Measurements from ENCODE around the gene TAX1BP1.
A peak's percentile ranks its signal among the peaks of the same experiment; 100 is the strongest.

The TAX1BP1 gene

DNA sequence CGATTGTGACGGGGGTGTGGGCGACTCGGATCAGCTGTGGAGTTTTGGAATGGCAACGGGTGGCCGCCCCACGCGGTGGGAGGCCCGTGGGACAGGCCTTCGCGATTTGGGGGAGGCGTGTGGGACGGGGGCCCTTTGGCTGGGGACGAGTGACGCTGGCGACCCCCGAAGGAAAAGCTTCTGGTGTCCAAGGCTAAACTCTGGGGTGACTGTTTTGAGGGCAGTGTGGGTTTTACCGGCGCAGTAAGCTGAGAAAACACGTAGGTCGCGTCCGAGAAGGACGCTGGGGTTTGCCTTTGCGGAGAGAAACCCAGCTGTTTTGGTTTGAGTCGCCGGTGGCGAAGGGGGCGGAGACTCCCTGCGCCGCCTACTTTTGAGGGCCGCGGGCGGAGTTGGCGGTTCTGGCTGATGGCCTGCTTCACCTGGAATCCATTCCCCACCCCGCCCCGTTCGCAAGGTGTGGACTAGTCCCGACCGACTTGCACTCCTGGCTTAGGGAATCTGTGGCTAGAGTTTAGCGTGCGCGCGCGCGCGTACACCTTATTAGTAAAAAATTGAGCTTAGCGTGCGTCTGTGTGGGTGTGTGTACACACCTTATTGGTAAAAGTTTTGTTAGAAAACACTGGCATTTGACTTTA, 606 bp downstream of the TAX1BP1 start:
- no peak for TF ChIP-seq CTCF (IDR thresholded peaks at IDR 0.05)

- peak; percentile 87 for TF ChIP-seq CTCF (IDR thresholded peaks at IDR 0.05)
Observed at GRCh38 chr7:27745064-27745583, 5.2 kb downstream of the TAX1BP1 start.

DNA sequence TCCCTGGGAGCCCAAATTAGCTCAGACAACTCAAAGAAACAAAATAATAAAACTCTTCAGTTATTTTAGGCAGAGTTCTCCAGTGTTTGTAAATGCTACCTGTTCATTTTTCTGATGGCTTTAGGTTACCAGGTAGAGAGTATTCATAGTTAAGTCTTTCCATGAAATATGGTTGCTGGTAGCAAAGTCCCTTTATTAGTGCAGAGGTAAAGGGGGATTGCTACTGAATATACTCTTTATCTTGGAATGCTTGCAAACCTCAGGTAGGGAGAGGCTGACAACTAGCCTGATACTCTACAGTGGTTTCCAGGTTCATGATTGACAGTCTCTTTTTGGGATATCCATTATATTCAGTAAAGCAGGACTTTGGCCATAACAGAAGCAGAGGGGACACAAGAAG, 6.5 kb downstream of the TAX1BP1 start:
- TF ChIP-seq CTCF (IDR thresholded peaks at IDR 0.05) = no peak

GRCh38 chr7:27746978-27747377, 7.0 kb downstream of the TAX1BP1 start:
- TF ChIP-seq CTCF (IDR thresholded peaks at IDR 0.05) = no peak

DNA sequence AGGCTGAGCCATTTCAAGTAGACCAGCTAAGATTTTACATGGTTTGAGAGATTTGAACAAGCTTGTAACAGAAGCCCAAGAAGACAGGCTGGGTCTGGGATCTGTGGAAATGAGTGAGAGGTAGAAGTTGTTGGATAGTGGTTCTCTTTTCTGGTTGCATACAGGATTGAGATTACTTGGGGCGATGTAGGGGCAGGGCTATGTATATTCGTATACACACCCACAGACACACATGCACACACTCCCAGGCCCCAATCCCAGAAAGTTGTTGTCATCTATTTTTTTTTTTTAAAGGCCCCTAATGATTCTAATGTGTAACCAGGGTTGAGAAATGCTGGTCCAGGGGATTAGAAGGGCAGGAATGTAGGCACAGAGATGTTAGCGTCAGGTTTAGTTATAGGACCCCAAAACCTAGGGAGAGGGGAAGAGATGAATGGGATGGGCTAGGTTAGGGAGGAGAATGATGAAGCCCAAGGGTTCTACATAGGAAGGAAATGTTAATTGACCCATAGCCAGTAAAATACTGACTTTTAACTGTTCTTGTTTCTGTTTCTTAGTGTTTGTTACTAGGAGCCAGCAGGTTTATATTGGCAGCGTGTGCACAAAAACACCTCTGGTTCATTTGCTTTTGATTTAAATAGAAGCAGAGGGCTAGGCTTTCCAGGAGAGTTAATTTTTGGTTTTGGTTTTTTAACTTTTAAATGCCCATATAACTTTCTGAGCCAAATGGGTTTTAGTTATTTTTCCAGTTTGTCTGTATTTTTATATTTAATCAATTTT, 7.8 kb downstream of the TAX1BP1 start:
- no peak for TF ChIP-seq CTCF (IDR thresholded peaks at IDR 0.05)

DNA sequence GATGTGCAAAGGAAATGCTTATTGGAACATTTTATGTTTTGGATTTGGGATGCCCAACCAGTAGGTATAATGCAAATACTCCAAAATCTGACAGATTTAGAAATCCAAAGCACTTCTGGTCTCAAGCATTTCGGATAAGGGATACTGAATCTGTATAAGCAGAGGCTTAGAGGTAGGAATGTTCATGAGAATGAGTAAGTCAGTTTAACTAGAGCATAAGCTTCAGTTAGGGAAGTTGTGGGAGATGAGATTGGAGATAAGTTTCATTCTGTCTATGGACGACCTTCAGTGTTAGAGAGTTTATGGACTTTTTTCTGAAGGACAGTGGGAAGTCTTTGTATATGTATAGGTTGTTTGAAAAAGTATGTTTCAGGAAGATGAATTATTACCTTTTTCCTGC, 10.4 kb downstream of the TAX1BP1 start:
- TF ChIP-seq CTCF (IDR thresholded peaks at IDR 0.05) = no peak

DNA sequence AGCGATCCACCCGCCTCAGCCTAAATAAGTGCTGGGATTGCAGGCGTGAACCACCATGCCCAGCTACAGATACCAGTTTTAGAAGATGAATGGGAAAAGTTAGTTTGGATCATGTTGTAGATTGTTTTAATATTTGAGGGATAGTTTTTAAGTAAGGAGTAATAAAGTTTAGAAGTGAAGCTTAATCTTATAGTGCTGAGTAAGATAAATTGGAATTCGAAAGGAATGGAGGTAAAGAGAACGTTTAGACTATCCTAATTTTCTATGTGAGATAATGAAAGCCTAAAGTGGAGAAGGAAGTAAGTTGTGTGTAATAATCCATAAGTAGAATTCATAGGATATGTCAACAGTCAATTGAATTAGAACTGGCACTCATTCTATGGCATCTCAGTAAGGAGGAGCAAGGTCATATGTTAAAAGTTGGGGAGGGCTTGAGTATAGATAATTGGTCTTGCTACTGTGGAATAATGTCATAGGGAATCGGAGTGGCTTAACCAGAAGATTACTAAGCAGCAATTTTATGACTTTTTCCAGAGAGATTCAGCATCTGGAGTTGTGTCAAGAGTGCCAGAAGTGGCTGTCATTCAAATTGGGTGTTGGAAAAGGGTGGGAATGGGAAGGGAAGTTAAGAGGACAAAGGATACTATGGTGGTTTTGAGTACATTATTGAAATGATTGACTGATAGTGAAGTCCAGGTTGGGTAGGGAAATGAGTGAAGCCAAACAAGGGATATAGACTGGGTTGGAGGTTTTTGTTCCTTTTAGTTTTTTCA, 12.1 kb downstream of the TAX1BP1 start:
- no peak for TF ChIP-seq CTCF (IDR thresholded peaks at IDR 0.05)
